Measurements from ENCODE around the gene RPS16. TPM values are rescaled to one million over a fixed set of nuclear protein-coding genes. Genes with fewer than 3 reads are reported as not detected.
A peak's percentile ranks its signal among the peaks of the same experiment; 100 is the strongest.
"Not testable (repeated sequence)": the region's sequence is repeated elsewhere in the genome, so short reads cannot be mapped to it uniquely, and the experiment has no call there.

Gene RPS16
- total RNA-seq, 4 donors from 2014 or later, result 1,066 to 1,636 (median 1,467) TPM

DNA sequence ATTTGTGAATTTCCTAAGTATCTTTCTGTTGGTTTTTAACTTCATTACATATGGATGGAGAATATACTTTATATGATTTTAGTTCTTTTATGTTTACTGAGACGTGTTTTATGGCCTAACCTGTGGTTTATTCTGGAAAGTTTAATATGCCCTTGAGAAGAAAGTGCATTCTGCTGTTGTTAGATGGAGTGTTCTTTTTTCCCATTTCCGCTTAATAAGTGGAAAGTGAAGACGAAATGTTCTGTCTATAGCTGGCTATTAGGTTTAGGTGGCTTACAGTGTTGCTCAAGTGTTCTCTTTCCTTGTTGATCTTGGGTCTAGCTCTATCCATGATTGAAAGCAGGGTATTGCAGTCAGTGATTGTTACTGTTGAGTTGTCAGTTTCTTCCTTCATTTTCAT is 27.7 kb upstream of the RPS16 start:
- H3K9me3 ChIP-seq, result no peaks in the 10 kb centered on the region
- intact Hi-C loops (cut with DNase I; ENCODE audit: low total_unique reads) (no loop called here), in situ Hi-C loops (cut with MboI; ENCODE audit: low sequenced_read_pairs in 4 of 4) (no loop called here)
- H3K36me3 ChIP-seq, result peaks cover 8 to 75% of the 10 kb centered on the region in 2 donors
- no peak for TF ChIP-seq POLR2A (IDR thresholded peaks at IDR 0.05)
- no peak for TF ChIP-seq CTCF (IDR thresholded peaks at IDR 0.05 in 4 of 5, conservative IDR thresholded peaks at IDR 0.05 in 1 of 5)
- no peak overlapping the region for H3K4me3 ChIP-seq
- ATAC-seq (no peak), DNase-seq (no peak)
- H3K4me1 ChIP-seq, result no peaks in the 10 kb centered on the region
- H3K27ac ChIP-seq, result no peak overlapping the region
- H3K27me3 ChIP-seq, result no peaks in the 10 kb centered on the region

- intact Hi-C loops (cut with DNase I; ENCODE audit: low total_unique reads); H3K4me3 ChIP-seq; in situ Hi-C loops (cut with MboI; ENCODE audit: low sequenced_read_pairs in 4 of 4); ATAC-seq; DNase-seq; H3K9me3 ChIP-seq; H3K27me3 ChIP-seq; H3K27ac ChIP-seq: not testable (repeated sequence)
- Histone ChIP-seq H3K36me3 (peaks cover 0 to 15% of the 10 kb centered on the region in 2 donors), H3K4me1 (peaks cover 17 to 26% of the 10 kb centered on the region in 2 donors)
Measured at GRCh38 chr19:39451257-39451656, 15.5 kb upstream of the RPS16 start.

DNA sequence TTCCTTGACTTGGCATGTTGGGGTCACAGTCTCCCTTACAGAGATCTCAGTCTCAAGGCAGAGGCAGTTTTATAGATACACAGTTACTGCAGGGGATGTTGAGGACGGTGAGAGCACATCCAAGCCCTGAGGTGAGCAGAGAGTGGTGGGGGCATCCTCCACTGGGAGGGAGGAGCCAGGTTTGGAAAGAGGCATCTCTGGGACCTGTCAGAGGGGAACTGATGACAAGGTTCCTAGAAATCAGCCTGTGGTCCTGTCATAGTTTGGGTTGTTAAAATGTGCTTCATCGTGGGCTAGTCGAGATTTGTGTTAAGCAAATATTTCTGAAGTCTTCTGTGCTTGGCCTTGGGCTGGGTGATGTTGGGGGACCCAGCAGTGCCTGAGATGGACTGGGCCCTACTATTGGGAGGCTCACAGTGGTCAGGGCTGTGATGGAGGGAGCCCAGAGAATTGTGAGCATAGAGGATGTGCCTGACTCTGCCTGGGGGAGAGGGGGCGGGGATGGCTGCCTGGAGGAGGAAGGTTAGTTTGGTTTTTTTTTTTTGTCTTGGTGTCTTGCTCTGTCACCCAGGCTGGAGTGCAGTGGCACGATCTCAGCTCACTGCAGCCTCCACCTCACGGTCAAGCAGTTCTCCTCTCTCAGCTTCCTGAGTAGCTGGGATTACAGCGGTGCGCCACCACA is 13.5 kb upstream of the RPS16 start:
- no peak for ATAC-seq
- TF ChIP-seq POLR2A (IDR thresholded peaks at IDR 0.05), result no peak
- TF ChIP-seq CTCF (IDR thresholded peaks at IDR 0.05 in 4 of 5, conservative IDR thresholded peaks at IDR 0.05 in 1 of 5), result no peak
- intact Hi-C loops (cut with DNase I; ENCODE audit: low total_unique reads) (loop anchor here (10.0 kb wide), 1 partner anchor 226 kb away; no protein-coding TSS in a partner anchor), in situ Hi-C loops (cut with MboI; ENCODE audit: low sequenced_read_pairs in 4 of 4) (loop anchor here in 2 of 4 donors (25.0 kb wide), 2 partner anchors 88 to 388 kb away; partner anchors contain the start of genes DYRK1B (in 2 of the 2), FBL (in 2 of the 2), EID2 (in 1 of the 2) and EID2B (in 1 of the 2))
- Histone ChIP-seq H3K9me3 (no peaks in the 10 kb centered on the region), H3K27ac (no peak overlapping the region), H3K4me3 (no peak overlapping the region), H3K27me3 (no peaks in the 10 kb centered on the region), H3K36me3 (peaks cover 0 to 15% of the 10 kb centered on the region in 2 donors), H3K4me1 (peaks cover 18 to 29% of the 10 kb centered on the region in 2 donors)
- DNase-seq, result no peak

DNA sequence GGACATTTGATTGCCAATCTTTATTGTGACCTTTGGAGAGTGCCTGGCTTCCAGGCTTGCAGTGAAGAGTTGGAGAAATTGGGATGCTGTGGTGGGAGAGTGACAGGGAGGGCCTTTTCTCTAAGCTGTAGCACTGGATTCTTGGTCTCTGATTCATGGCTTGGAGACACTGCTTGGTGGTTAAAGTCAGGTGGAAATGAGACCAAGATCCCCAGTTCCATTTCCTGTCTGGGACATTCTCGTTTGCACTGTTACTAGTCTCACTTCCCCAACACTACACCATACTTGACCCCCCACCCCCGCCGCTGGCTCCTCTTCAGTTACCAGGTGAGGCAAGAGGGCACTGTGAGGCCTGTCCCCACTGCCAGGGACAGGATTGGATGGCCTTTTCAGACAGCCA is 12.5 kb upstream of the RPS16 start:
- DNase-seq (no peak), ATAC-seq (no peak)
- no peaks in the 10 kb centered on the region for H3K27me3 ChIP-seq
- peaks cover 18 to 29% of the 10 kb centered on the region in 2 donors for H3K4me1 ChIP-seq
- in situ Hi-C loops (cut with MboI; ENCODE audit: low sequenced_read_pairs in 4 of 4), result loop anchor here in 2 of 4 donors (25.0 kb wide), 2 partner anchors 89 to 389 kb away; partner anchors contain the start of genes DYRK1B (in 2 of the 2), FBL (in 2 of the 2), EID2 (in 1 of the 2) and EID2B (in 1 of the 2)
- H3K36me3 ChIP-seq, result peaks cover 0 to 6% of the 10 kb centered on the region in 2 donors
- H3K9me3 ChIP-seq, result no peaks in the 10 kb centered on the region
- H3K4me3 ChIP-seq, result no peak overlapping the region
- intact Hi-C loops (cut with DNase I; ENCODE audit: low total_unique reads), result loop anchor here (10.0 kb wide), 1 partner anchor 227 kb away; no protein-coding TSS in a partner anchor
- no peak for TF ChIP-seq POLR2A (IDR thresholded peaks at IDR 0.05)
- TF ChIP-seq CTCF (IDR thresholded peaks at IDR 0.05 in 4 of 5, conservative IDR thresholded peaks at IDR 0.05 in 1 of 5), result no peak
- H3K27ac ChIP-seq, result no peak overlapping the region

- no peaks in the 10 kb centered on the region for H3K9me3 ChIP-seq
- peak overlapping the region; percentile 89 to 98 (median 94) for H3K27ac ChIP-seq
- TF ChIP-seq POLR2A (IDR thresholded peaks at IDR 0.05), result no peak
- in situ Hi-C loops (cut with MboI; ENCODE audit: low sequenced_read_pairs in 4 of 4) (loop anchor here in 2 of 4 donors (25.0 kb wide), 2 partner anchors 91 to 391 kb away; partner anchors contain the start of genes DYRK1B (in 2 of the 2), FBL (in 2 of the 2), EID2 (in 1 of the 2) and EID2B (in 1 of the 2)), intact Hi-C loops (cut with DNase I; ENCODE audit: low total_unique reads) (loop anchor here (1.0 to 10.0 kb wide), 2 partner anchors 35 to 228 kb away; no protein-coding TSS in a partner anchor)
- no peak for ATAC-seq
- H3K4me1 ChIP-seq, result peaks cover 14 to 27% of the 10 kb centered on the region in 2 donors
- no peak for DNase-seq
- peaks cover 0 to 4% of the 10 kb centered on the region in 2 donors for H3K36me3 ChIP-seq
- no peaks in the 10 kb centered on the region for H3K27me3 ChIP-seq
- peak overlapping the region; percentile 74 to 99 (median 86) for H3K4me3 ChIP-seq
Measured at GRCh38 chr19:39446365-39447084, 10.8 kb upstream of the RPS16 start.

Measured in gastrocnemius medialis (tissue), 4 donors.